HL-60/S4 treated with retinoic acid at 250 ng/mL for 4 days and 3 days (cell line): ENCODE data around the gene HMGB4.

Source experiments
- in situ Hi-C: fragments of 300-500 bp; cut with MboI; formaldehyde crosslinking; loops from 2 replicates; pipeline ENCODE4 v1.7.0; 2022; ENCODE audit warnings: low sequenced_read_pairs

HMGB4 gene

GRCh38 chr1:33895976-33896375 lies 32.1 kb downstream of the HMGB4 start:
- in situ Hi-C loops = no loop called here

- in situ Hi-C loops = no loop called here
These were observed 33.3 kb downstream of the HMGB4 start for GRCh38 chr1:33897092-33897725.

- in situ Hi-C loops = no loop called here
These were observed 34.5 kb downstream of the HMGB4 start for GRCh38 chr1:33898406-33898805.

- in situ Hi-C loops = no loop called here
These were observed 35.0 kb downstream of the HMGB4 start for GRCh38 chr1:33898881-33899280.

- in situ Hi-C loops = no loop called here
These were observed 35.9 kb downstream of the HMGB4 start for GRCh38 chr1:33899746-33900145.

- in situ Hi-C loops = no loop called here
These were observed 38.8 kb downstream of the HMGB4 start for GRCh38 chr1:33902486-33903209.

- in situ Hi-C loops = no loop called here
These were observed 39.3 kb downstream of the HMGB4 start for GRCh38 chr1:33903210-33903589.

- in situ Hi-C loops = no loop called here
These were observed 41.4 kb downstream of the HMGB4 start for GRCh38 chr1:33905241-33905640.

- in situ Hi-C loops = no loop called here
These were observed 42.3 kb downstream of the HMGB4 start for GRCh38 chr1:33906156-33906555.

GRCh38 chr1:33908324-33908956 lies 44.6 kb downstream of the HMGB4 start:
- in situ Hi-C loops = no loop called here
